H1 (cell line): ENCODE measurements around the gene SRCIN1. TPM values are rescaled to one million over a fixed set of nuclear protein-coding genes. Genes with fewer than 3 reads are reported as not detected.

ENCODE experiments used
- CTCF ChIA-PET: fragments of 300-600 bp; sonication (Branson Sonifier 250); formaldehyde crosslinking; loops from one replicate; lab custom pipeline; 2021; ENCODE audit not compliant: partially characterized antibody; lab: Charles Lee
- POLR2A ChIA-PET: fragments of 300-600 bp; sonication (Branson Sonifier 250); formaldehyde crosslinking; loops from one replicate; lab custom pipeline; 2021; ENCODE audit warnings: inconsistent platforms; ENCODE audit not compliant: partially characterized antibody; lab: Charles Lee
- DNase-seq, 2 experiments: peaks; one replicate each; pipeline versions ENCODE4 v3.0.0 to v3.0.0-alpha.2; 2010 to 2022; ENCODE audit warnings: low spot score in 2 of 2, low read depth in 1 of 2, mixed read lengths in 1 of 2
- FAIRE-seq: peaks from 2 replicates; lab custom pipeline; 2011; peaks lifted over from hg19 to GRCh38; lab: Jason Lieb, UNC
- H2AFZ ChIP-seq: 2 replicates; pipeline ENCODE4 v1.8.1; 2012; ENCODE audit warnings: low read length, inconsistent platforms
- H2AK5ac ChIP-seq: 2 replicates; pipeline ENCODE4 v1.6.1; 2013; ENCODE audit warnings: low read depth, low read length
- H2BK120ac ChIP-seq: replicated peaks from 2 replicates; pipeline ENCODE3; 2013; ENCODE audit warnings: low read depth, low read length, inconsistent platforms
- H2BK12ac ChIP-seq: 2 replicates; pipeline ENCODE4 v1.6.1; 2013; ENCODE audit warnings: low read depth, low read length
- H2BK15ac ChIP-seq: 2 replicates; pipeline ENCODE4 v1.6.1; 2013; ENCODE audit warnings: low read length
- H2BK20ac ChIP-seq: 2 replicates; pipeline ENCODE4 v1.6.1; 2013; ENCODE audit warnings: low read length
- H2BK5ac ChIP-seq: 2 replicates; pipeline ENCODE4 v1.6.1; 2013; ENCODE audit warnings: low read depth, low read length
- H3K14ac ChIP-seq: 2 replicates; pipeline ENCODE4 v1.6.1; 2013; ENCODE audit warnings: inconsistent platforms; ENCODE audit not compliant: insufficient read length
- H3K18ac ChIP-seq: 2 replicates; pipeline ENCODE4 v1.6.1; 2013; ENCODE audit warnings: low read length; ENCODE audit errors: extremely low read depth
- H3K23ac ChIP-seq: 2 replicates; pipeline ENCODE4 v1.6.1; 2013; ENCODE audit warnings: inconsistent platforms; ENCODE audit not compliant: insufficient read length
- H3K23me2 ChIP-seq: 2 replicates; pipeline ENCODE4 v1.6.1; 2013; ENCODE audit warnings: low read depth, low read length
- H3K27ac ChIP-seq: 2 replicates; pipeline ENCODE4 v1.6.1; 2011; ENCODE audit warnings: low read depth, low read length, inconsistent platforms
- H3K27me3 ChIP-seq, 4 experiments: replicated peaks in 1 of 4; 1 replicate in 1 of 4; 2 replicates in 3 of 4; pipeline versions ENCODE4 v1.6.1 to v1.8.1; 2011 to 2013; ENCODE audit warnings: low read length in 3 of 4, mild to moderate bottlenecking in 3 of 4, inconsistent platforms in 2 of 4, mixed read lengths in 2 of 4, moderate library complexity in 1 of 4; ENCODE audit not compliant: control insufficient read depth in 3 of 4, insufficient read depth in 3 of 4; ENCODE audit errors: extremely low read depth in 1 of 4
- H3K36me3 ChIP-seq, 4 experiments: 2 replicates each; pipeline versions ENCODE4 v1.6.1 to v1.8.1; 2011 to 2013; ENCODE audit warnings: mild to moderate bottlenecking in 4 of 4, low read length in 3 of 4, moderate library complexity in 2 of 4, control low read depth in 1 of 4, inconsistent platforms in 1 of 4; ENCODE audit not compliant: insufficient read depth in 4 of 4, control insufficient read depth in 2 of 4
- H3K4ac ChIP-seq: replicated peaks from 2 replicates; pipeline ENCODE3; 2013; ENCODE audit warnings: low read length, low read depth, mixed read lengths, inconsistent platforms; ENCODE audit not compliant: insufficient read length
- H3K4me1 ChIP-seq, 4 experiments: replicated peaks in 1 of 4; 1 replicate in 1 of 4; 2 replicates in 3 of 4; pipeline versions ENCODE4 v1.6.1 to v1.8.1; 2011 to 2013; ENCODE audit warnings: low read length in 3 of 4, inconsistent platforms in 2 of 4, mixed read lengths in 1 of 4; ENCODE audit not compliant: insufficient read depth in 4 of 4, control insufficient read depth in 3 of 4
- H3K4me2 ChIP-seq, 2 experiments: 2 replicates each; pipeline versions ENCODE4 v1.6.1 to v1.8.1; 2011 to 2013; ENCODE audit warnings: low read depth in 2 of 2, low read length in 2 of 2, control low read depth in 1 of 2, inconsistent platforms in 1 of 2, mild to moderate bottlenecking in 1 of 2; ENCODE audit not compliant: insufficient read depth in 1 of 2
- H3K4me3 ChIP-seq, 4 experiments: fragments of 200-600, 300-600 bp in 1 of 4; sonication (generic), shearing (Covaris generic), sonication (Bioruptor Twin) in 1 of 4; 2 replicates each; pipeline versions ENCODE4 v1.5.1 to v1.8.1; 2011 to 2016; ENCODE audit warnings: low read length in 4 of 4, low read depth in 3 of 4, control low read depth in 2 of 4, inconsistent platforms in 2 of 4, mild to moderate bottlenecking in 2 of 4, mixed read lengths in 1 of 4, moderate library complexity in 1 of 4; ENCODE audit not compliant: insufficient read depth in 2 of 4; ENCODE audit errors: extremely low read depth in 1 of 4
- H3K56ac ChIP-seq: replicated peaks from 2 replicates; pipeline ENCODE3; 2013; ENCODE audit warnings: low read depth, mild to moderate bottlenecking, mixed read lengths, low read length, inconsistent platforms; ENCODE audit not compliant: insufficient read length
- H3K79me1 ChIP-seq: 2 replicates; pipeline ENCODE4 v1.6.1; 2013; ENCODE audit warnings: low read depth, low read length, control low read depth
- H3K79me2 ChIP-seq, 2 experiments: 2 replicates each; pipeline versions ENCODE4 v1.6.1 to v1.8.1; 2012 to 2013; ENCODE audit warnings: low read length in 2 of 2, mild to moderate bottlenecking in 2 of 2, inconsistent platforms in 1 of 2; ENCODE audit not compliant: insufficient read depth in 2 of 2, control insufficient read depth in 1 of 2
- H3K9ac ChIP-seq, 4 experiments: replicated peaks in 1 of 4; 1 replicate in 1 of 4; 2 replicates in 3 of 4; pipeline versions ENCODE4 v1.6.1 to v1.8.1; 2011 to 2013; ENCODE audit warnings: low read depth in 3 of 4, low read length in 3 of 4, control low read depth in 2 of 4, mild to moderate bottlenecking in 2 of 4, moderate library complexity in 2 of 4, inconsistent platforms in 1 of 4; ENCODE audit errors: extremely low read depth in 1 of 4
- H3K9me3 ChIP-seq, 2 experiments: 2 replicates each; pipeline versions ENCODE4 v1.6.1 to v1.8.1; 2012 to 2013; ENCODE audit warnings: mild to moderate bottlenecking in 2 of 2, moderate library complexity in 2 of 2, control low read depth in 1 of 2, inconsistent platforms in 1 of 2, low read depth in 1 of 2, low read length in 1 of 2, mixed read lengths in 1 of 2; ENCODE audit not compliant: insufficient read depth in 2 of 2
- H4K20me1 ChIP-seq, 2 experiments: replicated peaks in 1 of 2; 2 replicates each; pipeline versions ENCODE3 to v1.8.1; 2011 to 2013; ENCODE audit warnings: inconsistent platforms in 2 of 2, low read length in 2 of 2, mild to moderate bottlenecking in 1 of 2; ENCODE audit not compliant: insufficient read depth in 2 of 2, control insufficient read depth in 1 of 2
- H4K5ac ChIP-seq: 2 replicates; pipeline ENCODE4 v1.6.1; 2013; ENCODE audit warnings: low read length, low read depth, mixed read lengths, inconsistent platforms; ENCODE audit not compliant: insufficient read length
- H4K8ac ChIP-seq: 2 replicates; pipeline ENCODE4 v1.8.0; 2013; ENCODE audit warnings: mild to moderate bottlenecking, moderate library complexity, low read length, inconsistent platforms; ENCODE audit not compliant: insufficient read depth; ENCODE audit errors: extremely low read depth
- H4K91ac ChIP-seq: replicated peaks from 2 replicates; pipeline ENCODE3; 2013; ENCODE audit warnings: low read length, mixed read lengths, inconsistent platforms; ENCODE audit not compliant: insufficient read length
- POLR2AphosphoS5 ChIP-seq: IDR thresholded peaks from 2 replicates; pipeline ENCODE4 v1.6.1; 2011; ENCODE audit warnings: low read depth, low read length
- TAF7 ChIP-seq: optimal IDR thresholded peaks from 2 replicates; pipeline ENCODE3; 2011; ENCODE audit warnings: low read depth, mild to moderate bottlenecking, inconsistent platforms, low read length, moderate library complexity, borderline replicate concordance
- TEAD4 ChIP-seq: IDR thresholded peaks from 2 replicates; pipeline ENCODE4 v1.6.1; 2012; ENCODE audit warnings: low read depth, low read length, inconsistent platforms, mixed read lengths
- WGBS, 2 experiments: shearing (Covaris generic) in 1 of 2; methylation state at CpG; one replicate each; pipeline versions ENCODE4 v1.1.6 to v1.1.7; 2013 to 2015; ENCODE audit warnings: low lambda C conversion rate in 2 of 2, mixed read lengths in 2 of 2, inconsistent platforms in 1 of 2, low coverage in 1 of 2, missing lambda C conversion rate in 1 of 2; ENCODE audit not compliant: insufficient replicate concordance in 2 of 2, insufficient coverage in 1 of 2, insufficient read length in 1 of 2; ENCODE audit errors: extremely low coverage in 1 of 2, missing lambda C conversion rate in 1 of 2; 5-methylcytosine and 5-hydroxymethylcytosine counted together
- polyA plus RNA-seq, 7 experiments: library from polyadenylated mRNA; depleted of rRNA in 3 of 7; stranded (reverse) in 5 of 7; unstranded in 2 of 7; fragments of >200 nt in 5 of 7; fragments of 200-250 nt in 2 of 7; gene quantifications; 1 replicate in 5 of 7; 2 replicates in 1 of 7; 4 replicates in 1 of 7; pipeline versions ENCODE4 v1.2.1 to v1.2.3, GENCODE V29; 2011 to 2013; ENCODE audit warnings: missing spikeins in 2 of 7, mixed read lengths in 2 of 7
- total RNA-seq: library from RNA; stranded (reverse); fragmentation: NEBNext Ultra II Directional; extraction: Animal tissue kit (Norgen Biotek cat#: 25700); gene quantifications from 2 replicates; pipeline ENCODE4 v1.2.1, GENCODE V29; 2021

The SRCIN1 gene
- total and polyA plus RNA-seq, 2 of the 8 experiments (the other 6 are each of a cell fraction or from before 2014, with no cell fraction given) = 2.8 to 3.8 TPM

- Histone ChIP-seq H3K18ac (no peak overlapping the region; the same call in 1 of the 2 replicates), H4K20me1 (peaks cover 8 to 41% of the 10 kb centered on the region in 2 experiments)
- DNase-seq = no peak
These were observed 40.9 kb downstream of the SRCIN1 start for GRCh38 chr17:38564869-38565268.

More at GRCh38 chr17:38564869-38565268, 40.9 kb downstream of the SRCIN1 start:
- WGBS, 2 experiments = 19% methylated on average over 6 of the region's 6 CpGs; no CpG with 5 or more reads in 1 of the 2 experiments
- Histone ChIP-seq H3K79me2 (no peaks in the 10 kb centered on the region), H2BK15ac (0 out of 2 replicates have a peak overlapping the region, but pooled peaks have one; percentile 72), H2BK12ac (0 out of 2 replicates have a peak overlapping the region, but pooled peaks have one; percentile 27), H3K23me2 (peaks cover 14% of the 10 kb centered on the region), H3K9ac (no peak overlapping the region), H2BK20ac (no peak overlapping the region), H3K4ac (no peak overlapping the region), H3K4me3 (peak overlapping the region in 3 of 4 experiments; percentile 5 to 8 (median 6); a peak in 3 of 8 replicates), H3K9me3 (no peaks in the 10 kb centered on the region), H2AK5ac (no peak overlapping the region), H3K56ac (no peak overlapping the region), H3K27ac (no peak overlapping the region), H3K4me2 (peak overlapping the region; percentile 47 to 89; a peak in 3 of 4 replicates), H2BK5ac (no peak overlapping the region), H3K27me3 (peaks cover 66 to 95% (median 92%) of the 10 kb centered on the region in 4 experiments), H3K14ac (no peak overlapping the region), H3K23ac (no peak overlapping the region), H4K5ac (no peak overlapping the region), H3K79me1 (no peaks in the 10 kb centered on the region), H4K91ac (no peak overlapping the region), H2BK120ac (no peak overlapping the region), H2AFZ (no peak overlapping the region), H3K36me3 (peaks cover 0 to 7% (median 0%) of the 10 kb centered on the region in 4 experiments; a peak in 1 of 8 replicates), H3K4me1 (peaks cover 8 to 41% (median 30%) of the 10 kb centered on the region in 4 experiments), H4K8ac (no peak overlapping the region)
- ChIA-PET POLR2A (interaction anchor here (1.2 to 4.9 kb wide), 6 partner anchors 33 to 166 kb away, joined by 3 to 45 read pairs (median 16); partner anchors contain the start of gene SRCIN1), CTCF (interaction anchor here (0.7 to 38.1 kb wide), 12 partner anchors 9 to 170 kb away, joined by 3 to 914 read pairs (median 8); partner anchors contain the start of gene SRCIN1)
- FAIRE-seq = no peak
- TF ChIP-seq TAF7 (no peak), POLR2AphosphoS5 (no peak), TEAD4 (no peak)
